HG03439 (cell line): ENCODE data around the gene CEP83.

ENCODE experiments used
- ATAC-seq: cut with Tn5 transposase; IDR thresholded peaks from one replicate; pipeline ENCODE4 v1.9.1; 2021; ENCODE audit warnings: mild to moderate bottlenecking, moderate library complexity; ENCODE audit not compliant: unreplicated experiment

CEP83 gene

DNA sequence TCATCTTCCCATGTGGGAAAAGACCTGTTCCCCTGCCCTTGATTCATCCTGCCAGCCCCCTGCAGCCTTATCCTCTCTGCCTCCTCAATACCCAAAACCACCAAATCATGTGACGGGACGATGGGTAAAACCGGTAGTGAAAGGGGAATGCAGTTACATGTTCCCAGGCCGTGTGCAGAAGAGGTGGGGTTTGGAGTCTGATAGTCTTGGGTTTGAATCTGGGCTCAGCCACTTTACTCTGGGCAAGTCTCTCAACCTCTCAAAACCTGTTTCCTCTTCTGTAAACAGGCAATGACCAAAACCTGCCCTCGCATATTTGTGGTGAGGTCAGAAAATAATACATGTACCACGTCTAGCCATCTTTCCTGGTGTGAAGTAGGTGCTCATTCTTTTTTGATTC is 188.3 kb downstream of the CEP83 start:
- no peak for ATAC-seq

DNA sequence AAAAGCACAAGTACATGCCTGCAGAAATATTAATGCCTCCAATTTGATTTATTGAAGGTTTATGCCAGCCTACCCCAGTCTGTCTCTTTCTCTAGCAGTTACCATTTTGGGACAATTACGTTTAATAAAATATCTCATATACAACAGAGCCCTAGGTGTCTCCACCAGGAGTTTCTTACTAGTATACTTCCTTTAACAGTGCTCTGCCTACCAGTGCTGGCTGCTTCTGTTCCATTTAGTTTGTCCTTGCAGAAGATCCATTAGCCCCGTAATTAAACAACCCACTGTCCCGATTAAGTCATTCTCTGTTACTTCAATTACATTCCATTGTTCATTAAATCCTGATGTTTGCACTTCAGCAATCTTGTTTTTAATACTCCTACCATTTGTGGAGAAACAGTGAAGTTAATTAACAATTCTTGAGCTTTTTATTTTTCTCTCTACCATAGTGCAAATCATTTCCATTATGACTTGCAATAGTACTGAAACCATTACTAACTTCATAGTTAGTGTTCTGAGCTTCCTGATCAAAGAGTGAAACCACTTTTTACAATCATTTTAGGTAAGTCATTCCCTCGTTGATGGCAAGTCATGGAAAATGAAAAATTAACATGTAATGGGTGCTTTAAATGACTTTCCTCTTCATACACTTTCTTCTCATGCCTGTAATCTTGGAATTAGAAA is 190.2 kb downstream of the CEP83 start:
- ATAC-seq: peak; percentile 42

DNA sequence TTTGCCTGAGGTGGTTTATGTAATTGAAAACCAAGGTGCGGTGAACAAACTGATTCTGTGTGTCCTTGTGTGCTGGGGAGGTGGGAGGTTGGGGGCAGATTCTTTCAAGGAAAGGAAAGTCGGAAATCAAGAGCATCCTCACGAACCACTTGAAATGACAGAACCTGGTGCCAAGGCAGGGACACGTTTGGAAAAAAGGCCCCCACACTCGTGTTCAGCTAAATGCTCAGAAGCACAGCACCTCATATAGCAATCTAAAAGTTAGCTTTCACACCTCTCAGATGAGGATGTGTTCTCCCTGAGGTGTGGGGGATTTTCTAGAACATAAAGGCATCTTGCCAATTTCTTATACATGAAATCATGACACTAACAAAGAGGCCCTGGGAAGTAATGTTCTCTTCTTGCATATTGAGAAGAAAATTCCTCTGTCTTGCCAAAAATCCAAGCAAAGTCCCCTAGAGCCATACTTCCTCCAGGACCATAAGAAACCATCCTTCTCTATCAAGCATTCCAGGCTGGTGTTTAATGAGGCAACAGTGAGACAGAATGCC is 191.7 kb downstream of the CEP83 start:
- no peak for ATAC-seq

DNA sequence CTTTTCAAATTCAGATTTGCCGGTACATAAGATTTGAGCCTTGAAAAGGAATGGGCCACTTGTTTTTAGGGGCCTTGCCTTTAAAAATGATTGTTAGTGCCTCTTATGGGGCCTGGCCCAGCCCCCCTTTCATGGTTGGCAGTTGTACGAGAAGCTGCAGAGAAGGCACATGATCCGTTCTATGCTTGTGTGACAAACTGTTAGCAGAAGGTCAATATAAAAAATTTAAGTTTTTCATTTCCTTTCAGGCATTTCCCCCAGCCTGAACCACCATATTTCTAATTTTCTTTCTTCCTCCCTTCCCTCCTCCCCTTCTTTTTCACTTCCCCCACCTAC is 192.2 kb downstream of the CEP83 start:
- no peak for ATAC-seq

DNA sequence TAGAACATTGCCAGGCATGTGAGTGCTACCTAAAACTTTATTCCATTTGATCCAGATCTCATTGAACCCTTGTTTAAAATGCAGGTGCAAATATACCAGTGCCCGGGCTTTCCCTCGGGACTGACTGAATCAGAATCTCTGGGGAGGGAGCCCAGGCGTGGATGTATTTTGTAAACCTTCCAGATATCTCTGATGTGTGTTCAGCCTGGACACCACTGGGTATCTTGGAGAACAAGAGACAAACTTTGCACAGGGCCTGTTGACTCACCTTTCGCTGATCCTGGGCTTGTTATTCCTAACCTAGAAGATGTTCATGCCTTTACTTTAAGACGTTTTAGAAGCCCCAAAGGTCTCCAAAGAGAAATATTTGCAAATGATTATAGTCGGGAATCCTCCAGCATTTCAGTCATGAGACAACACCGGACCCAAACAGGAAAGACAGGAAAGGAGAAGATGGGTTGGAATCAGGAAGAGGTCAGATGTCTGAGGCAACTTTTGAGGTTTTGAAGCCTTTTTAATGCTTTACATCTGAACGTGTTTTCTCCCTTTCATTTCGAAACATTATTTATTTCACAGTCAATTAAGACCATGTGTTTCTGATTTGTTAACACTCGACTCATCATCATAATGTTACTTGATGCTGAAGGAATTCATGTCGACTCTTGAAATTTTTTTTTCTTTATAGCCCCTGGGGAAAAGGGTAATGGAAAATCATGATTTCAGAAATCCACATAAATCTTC is 192.7 kb downstream of the CEP83 start:
- ATAC-seq: no peak

DNA sequence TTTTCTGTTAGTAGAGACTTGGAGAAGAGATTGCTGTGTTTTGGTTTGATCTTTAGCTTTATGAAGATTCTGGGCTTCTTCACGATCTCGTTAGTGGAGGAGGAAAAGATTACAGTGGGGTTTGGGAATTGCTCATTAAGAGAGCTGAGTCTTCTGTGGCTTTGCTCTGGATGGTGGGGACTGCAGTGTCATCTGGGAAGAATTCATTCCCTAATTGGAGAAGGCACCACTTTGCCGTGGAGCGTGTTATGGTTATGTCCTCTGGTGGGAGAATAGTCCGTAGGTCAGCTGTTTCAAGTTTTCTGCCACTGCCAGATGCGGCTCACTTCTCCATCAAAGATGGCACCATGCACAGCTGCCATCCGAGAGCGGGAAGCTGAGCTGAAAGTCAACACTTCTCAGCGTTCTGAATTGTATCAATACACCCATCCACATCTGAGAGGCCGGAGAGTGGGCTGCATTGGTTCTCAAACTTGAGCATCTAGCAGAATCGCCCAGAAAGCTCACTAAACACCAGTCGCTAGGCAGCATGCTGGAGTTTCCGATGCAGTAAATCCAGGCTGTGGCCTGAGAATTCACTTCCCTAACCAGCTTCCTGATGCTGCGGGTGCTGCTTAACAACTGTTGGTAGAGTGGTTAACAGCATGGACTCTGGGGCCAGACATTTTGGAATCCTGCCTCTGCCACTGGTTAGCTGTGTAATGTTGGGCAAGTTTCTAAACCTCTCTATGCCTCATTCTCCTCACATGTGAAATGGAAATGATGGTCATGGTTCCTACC is 193.5 kb downstream of the CEP83 start:
- no peak for ATAC-seq

DNA sequence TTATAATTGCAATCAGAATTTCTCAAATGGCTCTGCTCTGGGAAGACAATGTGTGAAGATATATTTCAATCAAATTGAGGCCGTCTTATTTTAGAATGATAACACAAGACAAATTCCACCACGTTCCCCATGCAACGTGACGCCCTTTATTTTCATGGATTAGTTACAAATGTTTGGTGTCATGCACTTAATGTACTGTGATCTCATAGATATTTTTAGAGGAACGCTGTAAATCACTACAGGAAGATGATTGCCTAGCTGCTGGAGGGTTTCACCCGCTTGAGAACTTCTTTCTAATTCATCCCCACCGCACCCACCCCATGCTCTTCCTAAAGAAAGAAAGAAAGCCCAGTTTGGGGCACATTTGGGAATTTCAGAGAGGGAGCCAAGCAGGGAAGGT is 194.1 kb downstream of the CEP83 start:
- ATAC-seq: no peak

DNA sequence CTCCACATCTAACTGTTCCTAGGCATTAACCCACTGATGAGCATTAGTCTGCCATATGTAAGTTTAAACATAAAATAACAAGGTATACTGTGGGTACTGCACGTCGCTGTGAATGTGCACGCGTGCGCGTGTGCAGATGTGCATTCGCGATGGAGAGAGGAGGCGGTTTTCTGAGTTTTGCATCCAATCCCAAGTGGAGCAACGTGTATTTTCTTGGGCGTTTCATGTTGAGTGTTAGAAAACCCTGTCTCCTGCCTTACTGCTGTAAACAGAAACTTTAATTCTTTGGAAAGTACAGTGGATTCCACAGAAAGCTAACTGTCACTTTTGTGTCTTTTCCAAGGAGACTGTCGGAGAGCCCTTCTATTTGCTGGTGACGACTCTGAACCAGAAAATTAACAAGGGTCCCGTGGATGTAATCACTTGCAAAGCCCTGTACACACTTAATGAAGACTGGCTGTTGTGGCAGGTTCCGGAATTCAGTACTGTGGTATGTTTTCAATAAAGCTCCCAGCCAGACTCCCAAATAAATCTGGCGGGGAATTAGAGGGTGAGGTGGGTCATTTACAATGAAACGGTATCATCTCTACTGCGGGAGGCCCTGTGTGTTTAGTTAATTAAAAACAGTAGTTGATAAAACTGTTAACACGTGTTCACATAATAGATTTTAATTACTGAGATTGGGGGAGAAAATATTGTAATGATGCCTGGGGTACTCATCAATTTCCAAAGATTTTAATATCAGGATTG is 194.8 kb downstream of the CEP83 start:
- no peak for ATAC-seq

DNA sequence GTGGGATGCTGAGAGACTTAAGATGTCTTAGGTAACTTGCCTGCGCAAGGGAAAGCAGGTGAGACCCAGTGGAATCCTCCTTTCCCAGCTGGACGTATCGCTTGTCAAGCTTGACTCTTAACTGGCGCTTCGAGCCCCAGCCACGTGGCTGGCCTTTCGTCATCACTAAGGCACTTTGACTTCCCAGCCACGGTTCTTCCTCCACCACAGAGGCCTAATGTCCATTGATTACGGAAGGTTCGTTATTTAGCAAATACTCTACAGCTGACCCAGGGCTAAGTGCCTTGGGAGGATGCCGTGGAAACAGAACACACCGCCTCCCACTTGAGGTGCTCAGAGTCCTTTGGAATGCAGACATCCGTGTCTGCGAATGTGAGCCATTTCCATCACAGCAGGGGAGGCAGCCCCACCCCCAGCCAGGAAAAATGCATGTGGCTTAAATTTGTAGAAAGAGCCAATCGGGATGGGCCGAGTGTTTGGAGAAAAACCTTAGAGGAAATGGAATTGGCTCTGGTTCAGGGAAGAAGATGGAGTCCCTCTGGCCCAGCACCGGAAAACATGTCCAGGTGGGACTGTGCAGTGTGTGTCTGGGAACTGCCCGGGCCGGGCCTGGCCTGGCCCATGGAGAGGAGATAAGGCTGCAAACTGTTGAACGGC is 195.6 kb downstream of the CEP83 start:
- no peak for ATAC-seq

DNA sequence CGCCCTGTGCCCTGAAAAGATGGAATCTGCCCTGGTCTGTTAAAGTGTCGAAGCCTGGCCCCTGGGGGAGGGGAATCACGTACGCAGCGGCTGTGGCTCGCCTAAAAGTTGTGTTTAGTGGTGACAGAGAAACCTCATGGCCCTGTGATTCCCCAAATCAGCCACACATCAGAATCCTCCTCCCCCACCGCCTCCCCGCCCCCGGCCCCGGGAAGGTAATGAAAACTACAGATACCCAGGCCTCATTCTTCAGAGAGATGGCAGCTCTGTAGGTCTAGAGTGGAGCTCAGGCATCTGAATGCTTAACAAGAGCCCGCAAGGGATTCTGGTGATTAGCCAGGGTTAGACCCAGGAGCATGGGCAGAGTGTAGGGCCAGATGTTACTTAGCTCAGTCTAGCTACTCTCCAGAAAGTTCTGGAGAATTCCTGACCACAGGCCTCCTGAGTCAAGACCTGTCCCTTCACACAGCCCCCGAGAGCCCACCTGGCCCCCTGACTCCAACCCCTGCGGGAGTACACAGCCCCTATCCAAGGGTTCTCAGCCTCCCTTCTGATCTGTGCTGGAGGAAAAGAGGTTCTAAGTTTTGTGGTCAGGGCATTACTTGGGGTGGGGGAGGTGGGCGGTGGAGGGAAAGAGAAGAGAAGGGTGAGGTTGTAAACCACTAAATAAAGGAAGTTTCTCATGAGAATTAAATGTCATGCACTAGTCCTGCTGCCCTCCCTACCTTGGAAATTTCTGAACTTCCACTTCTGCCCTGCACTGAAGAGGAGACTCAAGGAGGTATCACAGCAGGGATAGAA is 196.5 kb downstream of the CEP83 start:
- ATAC-seq: peak; percentile 23

DNA sequence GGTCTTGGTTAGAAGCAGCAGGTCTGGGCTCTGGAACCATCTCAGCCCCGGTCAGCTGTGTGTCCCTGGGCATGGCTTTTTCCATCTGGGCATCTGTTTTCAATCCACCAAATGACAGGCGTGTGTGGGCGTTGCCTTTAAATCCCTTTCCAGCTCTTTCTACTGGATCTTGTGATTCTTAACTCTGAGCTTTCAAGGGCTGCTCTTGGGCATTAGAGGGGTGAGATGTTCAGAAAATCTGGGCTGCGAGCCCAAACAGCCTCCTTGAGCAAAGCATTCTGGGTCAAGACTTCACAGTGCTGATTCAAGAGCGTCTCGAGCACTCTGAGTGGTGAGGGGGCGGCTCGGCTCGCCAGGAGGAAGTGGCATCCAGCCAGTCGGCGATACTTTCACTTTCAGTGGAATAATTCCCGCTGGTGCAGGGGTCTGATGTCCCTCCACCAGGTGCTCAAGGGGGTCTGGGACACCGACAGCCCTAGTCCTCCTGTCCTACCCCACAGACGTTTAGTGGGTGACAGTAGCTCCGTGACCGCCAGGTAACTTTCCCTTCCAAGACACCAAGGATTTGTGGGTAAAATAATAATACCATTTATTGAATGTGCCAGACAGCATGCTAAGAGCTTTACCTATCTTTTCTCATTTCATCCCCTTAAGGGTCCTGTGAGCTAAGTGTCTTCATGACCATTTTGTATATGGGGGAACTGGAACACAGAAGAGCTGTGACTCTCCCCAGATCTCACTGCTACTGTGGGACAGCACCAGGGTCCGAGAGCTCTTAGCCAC is 197.2 kb downstream of the CEP83 start:
- peak; percentile 49 for ATAC-seq

DNA sequence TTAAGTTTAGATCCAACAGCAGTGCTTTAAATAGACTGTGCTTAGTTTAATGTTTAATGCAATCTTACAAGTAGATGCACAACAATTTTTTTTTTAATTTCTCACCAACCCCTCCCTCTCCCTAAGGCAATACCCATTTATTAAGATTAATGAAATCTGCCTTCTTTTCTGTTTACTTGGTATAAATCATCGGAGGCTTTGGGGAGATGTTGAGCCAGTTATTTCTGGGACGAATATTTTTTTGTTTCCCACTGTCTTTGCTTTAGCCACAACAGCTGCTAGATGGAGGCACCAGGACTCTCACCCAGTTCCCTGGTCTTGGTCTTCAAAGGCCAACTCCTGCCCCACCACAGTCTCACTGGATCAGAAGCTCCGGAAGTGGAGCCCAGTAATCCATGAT is 197.9 kb downstream of the CEP83 start:
- ATAC-seq: no peak

DNA sequence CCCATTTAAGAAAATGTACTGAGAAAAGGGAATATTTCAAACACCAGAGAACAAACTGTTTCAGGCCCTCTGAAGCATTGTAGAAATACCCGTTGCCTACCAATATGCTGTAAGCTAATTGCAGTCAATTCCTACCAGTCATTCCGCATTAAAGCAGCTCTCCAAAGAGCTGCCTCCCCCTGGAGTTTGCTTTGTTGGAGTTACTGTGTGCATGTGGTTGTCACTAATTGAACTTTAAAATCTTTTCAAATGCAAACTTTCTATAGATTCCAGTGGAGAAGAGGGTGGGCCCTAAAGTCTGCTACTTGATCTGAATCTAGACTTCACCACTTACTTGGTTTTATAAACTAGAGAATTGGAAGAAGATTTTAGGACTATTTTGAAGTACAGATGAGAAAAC is 198.5 kb downstream of the CEP83 start:
- no peak for ATAC-seq

DNA sequence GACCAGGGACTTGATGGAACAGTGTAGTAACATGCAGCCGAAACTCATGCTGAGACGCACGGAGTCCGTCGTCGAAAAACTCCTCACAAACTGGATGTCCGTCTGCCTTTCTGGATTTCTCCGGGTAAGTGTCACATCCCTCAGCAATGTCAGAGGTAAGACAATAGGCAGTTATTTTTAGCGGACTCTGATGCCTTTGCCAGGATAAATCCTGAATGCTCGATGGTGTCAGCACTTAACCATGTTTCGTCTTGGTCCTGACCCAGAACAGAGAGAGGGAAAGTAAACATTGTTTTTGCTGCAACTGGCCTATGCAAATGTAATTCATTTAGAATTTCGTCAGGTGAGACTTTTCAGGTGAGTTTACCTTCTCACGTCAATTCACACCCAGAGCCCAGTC is 198.9 kb downstream of the CEP83 start:
- ATAC-seq: no peak

DNA sequence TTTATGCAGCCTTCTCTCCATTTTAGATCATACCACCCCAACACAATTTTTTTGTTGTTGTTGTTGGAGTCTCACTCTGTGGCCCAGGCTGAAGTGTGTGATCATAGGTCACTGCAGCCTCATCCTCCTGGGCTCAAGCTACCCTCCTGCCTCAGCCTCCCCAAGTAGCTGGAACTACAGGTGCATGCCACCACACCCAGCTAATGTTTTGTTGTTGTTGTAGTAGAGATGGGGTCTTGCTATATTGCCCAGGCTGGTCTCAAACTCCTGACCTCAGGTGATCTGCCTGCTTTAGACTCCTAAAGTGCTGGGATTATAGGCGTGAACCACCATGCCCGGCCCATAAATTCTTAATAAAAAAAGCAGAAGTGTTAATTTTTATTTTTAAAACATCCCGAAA is 199.7 kb downstream of the CEP83 start:
- ATAC-seq: no peak

DNA sequence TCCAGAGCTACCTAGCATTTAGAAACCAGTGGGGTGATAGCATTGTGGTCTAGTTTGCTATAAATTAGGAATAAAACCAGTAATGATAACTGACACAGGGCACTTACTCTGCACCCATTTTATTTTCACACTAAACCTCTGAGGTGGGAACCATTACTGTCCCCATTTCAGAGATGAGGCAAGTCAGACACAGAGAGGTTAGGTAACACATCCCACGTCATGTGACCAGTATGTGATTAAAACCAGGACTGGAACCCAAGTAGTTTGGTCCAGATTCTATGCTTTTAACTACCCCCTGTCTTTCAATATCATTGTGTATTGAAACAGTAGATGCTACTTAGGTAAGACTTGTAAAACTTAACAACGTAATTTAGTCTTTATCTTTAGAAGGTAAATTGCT is 201.1 kb downstream of the CEP83 start:
- peak; percentile 34 for ATAC-seq
